ENCODE data around the gene VWA8. TPM values are rescaled to one million over a fixed set of nuclear protein-coding genes. Genes with fewer than 3 reads are reported as not detected.

Gene VWA8
- total RNA-seq, 1 experiment from 2014 or later, result 22.6 TPM

DNA sequence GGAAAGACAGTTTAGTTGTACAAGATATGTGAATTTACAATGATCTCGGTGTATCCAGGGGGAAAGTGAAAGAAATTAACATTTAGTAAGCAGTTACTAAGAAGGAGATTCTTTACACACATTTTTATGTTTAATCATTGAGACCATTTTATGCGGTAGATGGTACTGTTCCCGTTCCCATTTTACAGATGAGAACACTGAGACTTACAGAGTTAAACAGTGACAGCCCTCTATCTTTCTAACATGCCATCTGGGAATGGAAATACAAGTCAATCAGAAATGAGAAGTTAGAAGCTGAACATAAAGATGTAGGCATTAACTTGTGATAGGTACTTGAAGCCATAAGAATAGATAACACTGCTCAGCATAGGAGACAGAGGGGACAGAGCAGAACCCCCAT lies 144.9 kb downstream of the VWA8 start:
- Histone ChIP-seq H3K9me2 (ENCODE audit: insufficient read depth) (no peaks in the 10 kb centered on the region), H4K20me1 (ENCODE audit: insufficient read depth) (no peaks in the 10 kb centered on the region), H3K4me3 (replicated peaks in 1 of 2; ENCODE audit: low read depth in 1 of 2, low read length in 2 of 2) (no peak overlapping the region), H3K79me2 (ENCODE audit: insufficient read depth, low read length) (no peaks in the 10 kb centered on the region), H3K9ac (ENCODE audit: low read length) (no peak overlapping the region), H3K36me3 (ENCODE audit: control insufficient read depth in 1 of 2, insufficient read depth in 2 of 2, low read length in 2 of 2) (peaks cover 0 to 7% of the 10 kb centered on the region in 2 experiments; a peak in 1 of 4 replicates), H3K4me2 (ENCODE audit: low read length) (no peak overlapping the region), H3K4me1 (ENCODE audit: control insufficient read depth in 1 of 2, insufficient read depth in 2 of 2, low read length in 2 of 2) (no peaks in the 10 kb centered on the region), H3K27me3 (ENCODE audit: insufficient read depth, low read length) (no peaks in the 10 kb centered on the region), H2AFZ (ENCODE audit: low read depth, low read length, poor library complexity, severe bottlenecking) (no peak overlapping the region), H3K9me3 (ENCODE audit: control insufficient read depth in 1 of 2, insufficient read depth in 1 of 2, low read depth in 1 of 2, low read length in 2 of 2) (no peaks in the 10 kb centered on the region), H3K27ac (ENCODE audit: low read depth, low read length) (no peak overlapping the region)
- ATAC-seq, result no peak
- CTCF ChIA-PET, result no interaction called here
- TF ChIP-seq RAD21 (IDR thresholded peaks at IDR 0.05; ENCODE audit: low read depth) (no peak), FOSL1 (IDR thresholded peaks at IDR 0.05; ENCODE audit: low read depth) (no peak), SRF (IDR thresholded peaks at IDR 0.05; ENCODE audit: low read depth) (no peak), YY1 (IDR thresholded peaks at IDR 0.05; ENCODE audit: extremely low read depth, insufficient replicate concordance, low read depth, low read length) (no peak), SIN3A (IDR thresholded peaks at IDR 0.05; ENCODE audit: low read depth) (no peak), TCF7L2 (IDR thresholded peaks at IDR 0.05; ENCODE audit: borderline replicate concordance, extremely low read depth, insufficient read depth, insufficient read length) (no peak), POLR2A (IDR thresholded peaks at IDR 0.05; ENCODE audit: borderline replicate concordance, extremely low read depth, insufficient read depth, insufficient read length) (no peak), EGR1 (IDR thresholded peaks at IDR 0.05; ENCODE audit: low read depth) (no peak), CEBPB (IDR thresholded peaks at IDR 0.05; ENCODE audit: low read depth) (no peak), SP1 (IDR thresholded peaks at IDR 0.05; ENCODE audit: low read depth) (no peak), ZNF274 (IDR thresholded peaks at IDR 0.05; ENCODE audit: low read depth, low read length) (no peak), POLR2AphosphoS5 (IDR thresholded peaks at IDR 0.05; ENCODE audit: low read depth, low read length) (no peak)
- TF ChIP-seq, protein P1, sequence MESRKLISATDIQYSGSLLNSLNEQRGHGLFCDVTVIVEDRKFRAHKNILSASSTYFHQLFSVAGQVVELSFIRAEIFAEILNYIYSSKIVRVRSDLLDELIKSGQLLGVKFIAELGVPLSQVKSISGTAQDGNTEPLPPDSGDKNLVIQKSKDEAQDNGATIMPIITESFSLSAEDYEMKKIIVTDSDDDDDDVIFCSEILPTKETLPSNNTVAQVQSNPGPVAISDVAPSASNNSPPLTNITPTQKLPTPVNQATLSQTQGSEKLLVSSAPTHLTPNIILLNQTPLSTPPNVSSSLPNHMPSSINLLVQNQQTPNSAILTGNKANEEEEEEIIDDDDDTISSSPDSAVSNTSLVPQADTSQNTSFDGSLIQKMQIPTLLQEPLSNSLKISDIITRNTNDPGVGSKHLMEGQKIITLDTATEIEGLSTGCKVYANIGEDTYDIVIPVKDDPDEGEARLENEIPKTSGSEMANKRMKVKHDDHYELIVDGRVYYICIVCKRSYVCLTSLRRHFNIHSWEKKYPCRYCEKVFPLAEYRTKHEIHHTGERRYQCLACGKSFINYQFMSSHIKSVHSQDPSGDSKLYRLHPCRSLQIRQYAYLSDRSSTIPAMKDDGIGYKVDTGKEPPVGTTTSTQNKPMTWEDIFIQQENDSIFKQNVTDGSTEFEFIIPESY (IDR thresholded peaks at IDR 0.05; ENCODE audit: extremely low read depth, insufficient replicate concordance, low read length), result no peak
- TF ChIP-seq, protein P2, sequence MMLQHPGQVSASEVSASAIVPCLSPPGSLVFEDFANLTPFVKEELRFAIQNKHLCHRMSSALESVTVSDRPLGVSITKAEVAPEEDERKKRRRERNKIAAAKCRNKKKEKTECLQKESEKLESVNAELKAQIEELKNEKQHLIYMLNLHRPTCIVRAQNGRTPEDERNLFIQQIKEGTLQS (IDR thresholded peaks at IDR 0.05), result no peak
- TF ChIP-seq, protein P3, sequence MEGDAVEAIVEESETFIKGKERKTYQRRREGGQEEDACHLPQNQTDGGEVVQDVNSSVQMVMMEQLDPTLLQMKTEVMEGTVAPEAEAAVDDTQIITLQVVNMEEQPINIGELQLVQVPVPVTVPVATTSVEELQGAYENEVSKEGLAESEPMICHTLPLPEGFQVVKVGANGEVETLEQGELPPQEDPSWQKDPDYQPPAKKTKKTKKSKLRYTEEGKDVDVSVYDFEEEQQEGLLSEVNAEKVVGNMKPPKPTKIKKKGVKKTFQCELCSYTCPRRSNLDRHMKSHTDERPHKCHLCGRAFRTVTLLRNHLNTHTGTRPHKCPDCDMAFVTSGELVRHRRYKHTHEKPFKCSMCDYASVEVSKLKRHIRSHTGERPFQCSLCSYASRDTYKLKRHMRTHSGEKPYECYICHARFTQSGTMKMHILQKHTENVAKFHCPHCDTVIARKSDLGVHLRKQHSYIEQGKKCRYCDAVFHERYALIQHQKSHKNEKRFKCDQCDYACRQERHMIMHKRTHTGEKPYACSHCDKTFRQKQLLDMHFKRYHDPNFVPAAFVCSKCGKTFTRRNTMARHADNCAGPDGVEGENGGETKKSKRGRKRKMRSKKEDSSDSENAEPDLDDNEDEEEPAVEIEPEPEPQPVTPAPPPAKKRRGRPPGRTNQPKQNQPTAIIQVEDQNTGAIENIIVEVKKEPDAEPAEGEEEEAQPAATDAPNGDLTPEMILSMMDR (IDR thresholded peaks at IDR 0.05 in 2 of 3, conservative IDR thresholded peaks at IDR 0.05 in 1 of 3; ENCODE audit: borderline replicate concordance in 1 of 3, insufficient read depth in 1 of 3, low read depth in 2 of 3, low read length in 2 of 3), result no peak
- intact Hi-C loops (cut with micrococcal nuclease), result no loop called here
- no peak for DNase-seq (ENCODE audit: low read depth, low spot score)
- RAD21 ChIA-PET (ENCODE audit: low non-redundant PET in 1 of 2, low total read pairs in 2 of 2, uncharacterized antibody in 2 of 2, unreplicated experiment in 2 of 2), result no interaction called here
- POLR2A ChIA-PET, result no interaction called here
- no TSS peak for BruUV-seq (replicated peaks)

Measured in HCT116 (cell line).